Measurements from ENCODE around the gene BAD. TPM values are rescaled to one million over a fixed set of nuclear protein-coding genes. Genes with fewer than 3 reads are reported as not detected.

BAD gene
- polyA plus RNA-seq, 2 of the 4 experiments (the other 2 are of a cell fraction), result 33.7 to 68.4 TPM

DNA sequence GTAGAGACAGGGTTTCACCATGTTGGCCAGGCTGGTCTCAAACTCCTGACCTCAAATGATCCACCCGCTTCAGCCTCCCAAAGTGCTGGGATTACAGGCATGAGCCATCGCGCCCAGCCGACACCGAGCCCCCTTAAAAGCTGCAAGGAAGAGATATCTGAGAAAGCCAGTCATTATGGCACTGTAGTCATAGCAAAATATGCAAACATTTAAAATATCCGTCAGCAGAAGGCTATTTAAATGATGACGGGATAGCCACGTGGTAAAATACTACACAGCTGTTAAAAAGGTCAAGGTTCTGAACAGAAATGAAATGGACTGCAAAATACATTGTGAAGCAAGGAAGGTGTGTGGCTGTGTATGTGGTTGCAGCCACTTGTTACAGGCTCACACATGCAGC is 49.1 kb upstream of the BAD start:
- Histone ChIP-seq H3K9me3 (no peaks in the 10 kb centered on the region), H3K4me2 (no peak overlapping the region), H3K27ac (peak overlapping the region in 1 of 2 experiments; percentile 91; a peak in 2 of 6 replicates), H3K4me3 (no peak overlapping the region), H3K4me1 (peaks cover 36% of the 10 kb centered on the region)
- FAIRE-seq (no peak), ATAC-seq (no peak), DNase-seq (ENCODE audit: low read depth in 1 of 2, low spot score in 1 of 2) (no peak)
- ChIA-PET POLR2A (interaction anchor here (2.8 kb wide), 1 partner anchor 16 kb away, joined by 45 read pairs; the partner anchor contains the start of genes PRDX5 and TRMT112), CTCF (interaction anchor here (2.2 to 33.9 kb wide), 4 partner anchors 11 to 37 kb away, joined by 5 to 996 read pairs (median 177); partner anchors contain the start of genes CATSPERZ, CCDC88B, ESRRA and PRDX5)
- no peak for TF ChIP-seq CHD4 (IDR thresholded peaks at IDR 0.05; ENCODE audit: borderline replicate concordance)
- TF ChIP-seq CEBPB (IDR thresholded peaks at IDR 0.05), result no peak
- no peak for TF ChIP-seq GATA3 (IDR thresholded peaks at IDR 0.05; ENCODE audit: borderline replicate concordance)
- no peak for TF ChIP-seq HOXB13 (CRISPR knock-in tag; IDR thresholded peaks at IDR 0.05; ENCODE audit: low read depth)
- TF ChIP-seq RCOR1 (IDR thresholded peaks at IDR 0.05; ENCODE audit: low read depth, low read length), result no peak
- TF ChIP-seq RAD21 (conservative IDR thresholded peaks at IDR 0.05 in 1 of 2, IDR thresholded peaks at IDR 0.05 in 1 of 2), result no peak
- TF ChIP-seq EHF (CRISPR knock-in tag; IDR thresholded peaks at IDR 0.05), result no peak
- 96% methylated on average over 8 of the region's 8 CpGs for WGBS (ENCODE audit: missing lambda C conversion rate)

DNA sequence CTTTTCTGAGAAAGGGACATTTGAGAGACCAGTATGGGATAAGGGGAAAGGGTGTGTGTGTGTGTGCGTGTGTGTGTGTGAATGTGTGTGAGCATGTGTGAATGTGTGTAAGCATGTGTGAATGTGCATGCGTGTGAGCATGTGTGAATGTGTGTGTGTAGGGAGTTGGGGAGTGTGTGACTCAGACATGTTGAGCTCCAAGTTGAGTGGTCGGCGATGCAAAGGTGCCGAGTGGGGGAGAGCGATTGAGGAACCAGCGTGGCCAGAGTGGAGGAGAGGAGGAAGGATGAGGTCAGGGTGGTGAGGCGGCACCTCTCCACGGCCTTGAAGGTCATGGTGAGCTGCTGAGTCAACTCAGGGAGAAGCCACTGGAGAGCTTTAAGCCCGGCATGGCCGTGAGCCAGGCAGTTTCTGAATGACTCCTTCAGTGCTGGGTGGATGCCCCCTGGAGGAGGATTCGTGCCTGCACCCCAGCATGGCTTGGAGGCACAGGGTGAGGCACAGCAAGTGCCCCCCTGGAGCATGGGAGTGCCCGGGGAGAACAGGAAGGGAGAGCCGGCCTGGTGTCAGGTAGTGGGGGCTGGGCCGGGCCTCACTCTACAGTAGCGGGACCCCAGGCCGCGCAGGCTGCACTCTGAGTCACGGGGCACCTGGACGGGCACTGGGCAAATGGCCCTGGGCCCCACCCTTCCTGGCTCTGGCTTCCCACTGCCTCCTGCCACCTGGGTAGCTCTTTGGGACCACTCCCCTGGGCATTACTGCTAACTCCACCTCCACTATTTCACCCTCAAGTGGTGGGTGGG is 47.3 kb upstream of the BAD start:
- ATAC-seq (peak; percentile 77 to 89), FAIRE-seq (no peak), DNase-seq (ENCODE audit: low read depth in 1 of 2, low spot score in 1 of 2) (peak; percentile 92 to 93)
- WGBS (ENCODE audit: missing lambda C conversion rate), result 10% methylated on average over 19 of the region's 20 CpGs
- Histone ChIP-seq H3K4me2 (peak overlapping the region; percentile 79), H3K4me3 (no peak overlapping the region), H3K27ac (peak overlapping the region; percentile 85 to 91), H3K9me3 (no peaks in the 10 kb centered on the region), H3K4me1 (peaks cover 36% of the 10 kb centered on the region)
- ChIA-PET POLR2A (interaction anchor here (0.8 to 2.8 kb wide), 9 partner anchors 11 to 62 kb away, joined by 3 to 45 read pairs (median 4); partner anchors contain the start of genes ESRRA, PRDX5 and TRMT112), CTCF (interaction anchor here (0.5 to 33.9 kb wide), 20 partner anchors 9 to 1455 kb away, joined by 3 to 996 read pairs (median 4); partner anchors contain the start of genes CATSPERZ, CCDC88B, ESRRA and PLCB3)
- TF ChIP-seq, protein P1, sequence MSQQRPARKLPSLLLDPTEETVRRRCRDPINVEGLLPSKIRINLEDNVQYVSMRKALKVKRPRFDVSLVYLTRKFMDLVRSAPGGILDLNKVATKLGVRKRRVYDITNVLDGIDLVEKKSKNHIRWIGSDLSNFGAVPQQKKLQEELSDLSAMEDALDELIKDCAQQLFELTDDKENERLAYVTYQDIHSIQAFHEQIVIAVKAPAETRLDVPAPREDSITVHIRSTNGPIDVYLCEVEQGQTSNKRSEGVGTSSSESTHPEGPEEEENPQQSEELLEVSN (IDR thresholded peaks at IDR 0.05; ENCODE audit: borderline replicate concordance, low read depth), result peak; percentile 27; the same call in 1 of the 2 replicates
- TF ChIP-seq GATA3 (IDR thresholded peaks at IDR 0.05; ENCODE audit: borderline replicate concordance) (no peak), HEYL (CRISPR knock-in tag; IDR thresholded peaks at IDR 0.05) (no peak), NFE2L2 (conservative IDR thresholded peaks at IDR 0.05; ENCODE audit: low read length) (no peak), BHLHE40 (IDR thresholded peaks at IDR 0.05; ENCODE audit: low read depth, low read length) (no peak), MYC (IDR thresholded peaks at IDR 0.05; ENCODE audit: borderline replicate concordance, low read length) (no peak), PHF8 (IDR thresholded peaks at IDR 0.05; ENCODE audit: borderline replicate concordance, low read depth) (no peak), SMC3 (IDR thresholded peaks at IDR 0.05) (peak; percentile 61), CBX2 (IDR thresholded peaks at IDR 0.05; ENCODE audit: borderline replicate concordance, low read depth) (no peak), NR3C1 (IDR thresholded peaks at IDR 0.05) (no peak), TP53 (CRISPR knock-in tag; IDR thresholded peaks at IDR 0.05) (no peak), FOSL2 (IDR thresholded peaks at IDR 0.05) (no peak; the same call in 1 of the 2 replicates), FOSL2 (CRISPR knock-in tag; IDR thresholded peaks at IDR 0.05) (peak; percentile 70), CHD2 (IDR thresholded peaks at IDR 0.05; ENCODE audit: low read length, partially characterized antibody) (no peak), HOXB13 (CRISPR knock-in tag; IDR thresholded peaks at IDR 0.05; ENCODE audit: low read depth) (no peak), POLR2A (IDR thresholded peaks at IDR 0.05; ENCODE audit: low read length) (0 out of 2 replicates have a peak, but pooled peaks have one; percentile 1), JUNB (IDR thresholded peaks at IDR 0.05) (peak; percentile 13; the same call in 1 of the 2 replicates), CEBPB (IDR thresholded peaks at IDR 0.05) (no peak), EHF (CRISPR knock-in tag; IDR thresholded peaks at IDR 0.05) (no peak), ZNF302 (CRISPR knock-in tag; IDR thresholded peaks at IDR 0.05) (no peak), EP300 (IDR thresholded peaks at IDR 0.05) (peak in 1 of 2 experiments; percentile 47; a peak in 1 of 5 replicates), RCOR1 (IDR thresholded peaks at IDR 0.05; ENCODE audit: low read depth, low read length) (no peak), RARB (CRISPR knock-in tag; IDR thresholded peaks at IDR 0.05) (no peak), MAFK (IDR thresholded peaks at IDR 0.05; ENCODE audit: partially characterized antibody) (peak; percentile 67), ESRRA (IDR thresholded peaks at IDR 0.05; ENCODE audit: borderline replicate concordance, low read length) (peak; percentile 77), CHD4 (IDR thresholded peaks at IDR 0.05; ENCODE audit: borderline replicate concordance) (no peak)
- TF ChIP-seq, protein P2, sequence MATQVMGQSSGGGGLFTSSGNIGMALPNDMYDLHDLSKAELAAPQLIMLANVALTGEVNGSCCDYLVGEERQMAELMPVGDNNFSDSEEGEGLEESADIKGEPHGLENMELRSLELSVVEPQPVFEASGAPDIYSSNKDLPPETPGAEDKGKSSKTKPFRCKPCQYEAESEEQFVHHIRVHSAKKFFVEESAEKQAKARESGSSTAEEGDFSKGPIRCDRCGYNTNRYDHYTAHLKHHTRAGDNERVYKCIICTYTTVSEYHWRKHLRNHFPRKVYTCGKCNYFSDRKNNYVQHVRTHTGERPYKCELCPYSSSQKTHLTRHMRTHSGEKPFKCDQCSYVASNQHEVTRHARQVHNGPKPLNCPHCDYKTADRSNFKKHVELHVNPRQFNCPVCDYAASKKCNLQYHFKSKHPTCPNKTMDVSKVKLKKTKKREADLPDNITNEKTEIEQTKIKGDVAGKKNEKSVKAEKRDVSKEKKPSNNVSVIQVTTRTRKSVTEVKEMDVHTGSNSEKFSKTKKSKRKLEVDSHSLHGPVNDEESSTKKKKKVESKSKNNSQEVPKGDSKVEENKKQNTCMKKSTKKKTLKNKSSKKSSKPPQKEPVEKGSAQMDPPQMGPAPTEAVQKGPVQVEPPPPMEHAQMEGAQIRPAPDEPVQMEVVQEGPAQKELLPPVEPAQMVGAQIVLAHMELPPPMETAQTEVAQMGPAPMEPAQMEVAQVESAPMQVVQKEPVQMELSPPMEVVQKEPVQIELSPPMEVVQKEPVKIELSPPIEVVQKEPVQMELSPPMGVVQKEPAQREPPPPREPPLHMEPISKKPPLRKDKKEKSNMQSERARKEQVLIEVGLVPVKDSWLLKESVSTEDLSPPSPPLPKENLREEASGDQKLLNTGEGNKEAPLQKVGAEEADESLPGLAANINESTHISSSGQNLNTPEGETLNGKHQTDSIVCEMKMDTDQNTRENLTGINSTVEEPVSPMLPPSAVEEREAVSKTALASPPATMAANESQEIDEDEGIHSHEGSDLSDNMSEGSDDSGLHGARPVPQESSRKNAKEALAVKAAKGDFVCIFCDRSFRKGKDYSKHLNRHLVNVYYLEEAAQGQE (IDR thresholded peaks at IDR 0.05), result no peak
- TF ChIP-seq, protein P3, sequence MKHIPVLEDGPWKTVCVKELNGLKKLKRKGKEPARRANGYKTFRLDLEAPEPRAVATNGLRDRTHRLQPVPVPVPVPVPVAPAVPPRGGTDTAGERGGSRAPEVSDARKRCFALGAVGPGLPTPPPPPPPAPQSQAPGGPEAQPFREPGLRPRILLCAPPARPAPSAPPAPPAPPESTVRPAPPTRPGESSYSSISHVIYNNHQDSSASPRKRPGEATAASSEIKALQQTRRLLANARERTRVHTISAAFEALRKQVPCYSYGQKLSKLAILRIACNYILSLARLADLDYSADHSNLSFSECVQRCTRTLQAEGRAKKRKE (CRISPR knock-in tag; IDR thresholded peaks at IDR 0.05; ENCODE audit: low read depth), result no peak
- TF ChIP-seq, protein P4, sequence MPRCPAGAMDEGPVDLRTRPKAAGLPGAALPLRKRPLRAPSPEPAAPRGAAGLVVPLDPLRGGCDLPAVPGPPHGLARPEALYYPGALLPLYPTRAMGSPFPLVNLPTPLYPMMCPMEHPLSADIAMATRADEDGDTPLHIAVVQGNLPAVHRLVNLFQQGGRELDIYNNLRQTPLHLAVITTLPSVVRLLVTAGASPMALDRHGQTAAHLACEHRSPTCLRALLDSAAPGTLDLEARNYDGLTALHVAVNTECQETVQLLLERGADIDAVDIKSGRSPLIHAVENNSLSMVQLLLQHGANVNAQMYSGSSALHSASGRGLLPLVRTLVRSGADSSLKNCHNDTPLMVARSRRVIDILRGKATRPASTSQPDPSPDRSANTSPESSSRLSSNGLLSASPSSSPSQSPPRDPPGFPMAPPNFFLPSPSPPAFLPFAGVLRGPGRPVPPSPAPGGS (IDR thresholded peaks at IDR 0.05), result no peak

Data from A549 (cell line).